Measurements from ENCODE around the gene PHACTR1.

The PHACTR1 gene

GRCh38 chr6:12798326-12798725 lies 81.8 kb downstream of the PHACTR1 start:
- no peak for ATAC-seq
- TF ChIP-seq SNAI2 (CRISPR knock-in tag; IDR thresholded peaks at IDR 0.05) (no peak), ZFP30 (CRISPR knock-in tag; IDR thresholded peaks at IDR 0.05) (no peak), ARNTL (CRISPR knock-in tag; IDR thresholded peaks at IDR 0.05; ENCODE audit: borderline replicate concordance, low read depth) (no peak), ISL1 (CRISPR knock-in tag; IDR thresholded peaks at IDR 0.05) (no peak), TOX (CRISPR knock-in tag; IDR thresholded peaks at IDR 0.05; ENCODE audit: borderline replicate concordance) (no peak), ZFP3 (CRISPR knock-in tag; IDR thresholded peaks at IDR 0.05) (no peak), ZNF70 (CRISPR knock-in tag; IDR thresholded peaks at IDR 0.05) (no peak), OSR1 (CRISPR knock-in tag; IDR thresholded peaks at IDR 0.05) (no peak), TCF4 (CRISPR knock-in tag; IDR thresholded peaks at IDR 0.05; ENCODE audit: borderline replicate concordance) (no peak), CSRNP3 (CRISPR knock-in tag; IDR thresholded peaks at IDR 0.05) (no peak), RARB (CRISPR knock-in tag; IDR thresholded peaks at IDR 0.05) (no peak), GLIS3 (CRISPR knock-in tag; IDR thresholded peaks at IDR 0.05) (no peak), ZNF8 (CRISPR knock-in tag; IDR thresholded peaks at IDR 0.05) (no peak), TSHZ2 (CRISPR knock-in tag; IDR thresholded peaks at IDR 0.05) (no peak), CREB5 (CRISPR knock-in tag; IDR thresholded peaks at IDR 0.05; ENCODE audit: low read depth) (no peak), PPARA (CRISPR knock-in tag; IDR thresholded peaks at IDR 0.05; ENCODE audit: borderline replicate concordance) (no peak), CSDC2 (CRISPR knock-in tag; IDR thresholded peaks at IDR 0.05) (no peak)
- TF ChIP-seq, protein P1, sequence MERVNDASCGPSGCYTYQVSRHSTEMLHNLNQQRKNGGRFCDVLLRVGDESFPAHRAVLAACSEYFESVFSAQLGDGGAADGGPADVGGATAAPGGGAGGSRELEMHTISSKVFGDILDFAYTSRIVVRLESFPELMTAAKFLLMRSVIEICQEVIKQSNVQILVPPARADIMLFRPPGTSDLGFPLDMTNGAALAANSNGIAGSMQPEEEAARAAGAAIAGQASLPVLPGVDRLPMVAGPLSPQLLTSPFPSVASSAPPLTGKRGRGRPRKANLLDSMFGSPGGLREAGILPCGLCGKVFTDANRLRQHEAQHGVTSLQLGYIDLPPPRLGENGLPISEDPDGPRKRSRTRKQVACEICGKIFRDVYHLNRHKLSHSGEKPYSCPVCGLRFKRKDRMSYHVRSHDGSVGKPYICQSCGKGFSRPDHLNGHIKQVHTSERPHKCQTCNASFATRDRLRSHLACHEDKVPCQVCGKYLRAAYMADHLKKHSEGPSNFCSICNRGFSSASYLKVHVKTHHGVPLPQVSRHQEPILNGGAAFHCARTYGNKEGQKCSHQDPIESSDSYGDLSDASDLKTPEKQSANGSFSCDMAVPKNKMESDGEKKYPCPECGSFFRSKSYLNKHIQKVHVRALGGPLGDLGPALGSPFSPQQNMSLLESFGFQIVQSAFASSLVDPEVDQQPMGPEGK (CRISPR knock-in tag; IDR thresholded peaks at IDR 0.05; ENCODE audit: borderline replicate concordance), result no peak
- TF ChIP-seq, protein P2, sequence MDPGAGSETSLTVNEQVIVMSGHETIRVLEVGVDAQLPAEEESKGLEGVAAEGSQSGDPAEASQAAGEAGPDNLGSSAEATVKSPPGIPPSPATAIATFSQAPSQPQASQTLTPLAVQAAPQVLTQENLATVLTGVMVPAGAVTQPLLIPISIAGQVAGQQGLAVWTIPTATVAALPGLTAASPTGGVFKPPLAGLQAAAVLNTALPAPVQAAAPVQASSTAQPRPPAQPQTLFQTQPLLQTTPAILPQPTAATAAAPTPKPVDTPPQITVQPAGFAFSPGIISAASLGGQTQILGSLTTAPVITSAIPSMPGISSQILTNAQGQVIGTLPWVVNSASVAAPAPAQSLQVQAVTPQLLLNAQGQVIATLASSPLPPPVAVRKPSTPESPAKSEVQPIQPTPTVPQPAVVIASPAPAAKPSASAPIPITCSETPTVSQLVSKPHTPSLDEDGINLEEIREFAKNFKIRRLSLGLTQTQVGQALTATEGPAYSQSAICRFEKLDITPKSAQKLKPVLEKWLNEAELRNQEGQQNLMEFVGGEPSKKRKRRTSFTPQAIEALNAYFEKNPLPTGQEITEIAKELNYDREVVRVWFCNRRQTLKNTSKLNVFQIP (CRISPR knock-in tag; IDR thresholded peaks at IDR 0.05; ENCODE audit: borderline replicate concordance, low read depth), result no peak

- no peak for TF ChIP-seq SNAI2 (CRISPR knock-in tag; IDR thresholded peaks at IDR 0.05)
- no peak for TF ChIP-seq GLIS3 (CRISPR knock-in tag; IDR thresholded peaks at IDR 0.05)
- TF ChIP-seq ZC3H10 (CRISPR knock-in tag; IDR thresholded peaks at IDR 0.05), result no peak
- TF ChIP-seq ISL1 (CRISPR knock-in tag; IDR thresholded peaks at IDR 0.05), result no peak
- no peak for TF ChIP-seq ZFP3 (CRISPR knock-in tag; IDR thresholded peaks at IDR 0.05)
- TF ChIP-seq ESRRG (CRISPR knock-in tag; IDR thresholded peaks at IDR 0.05), result no peak
- ATAC-seq, result no peak
These were observed 83.6 kb downstream of the PHACTR1 start for GRCh38 chr6:12800120-12800519.

DNA sequence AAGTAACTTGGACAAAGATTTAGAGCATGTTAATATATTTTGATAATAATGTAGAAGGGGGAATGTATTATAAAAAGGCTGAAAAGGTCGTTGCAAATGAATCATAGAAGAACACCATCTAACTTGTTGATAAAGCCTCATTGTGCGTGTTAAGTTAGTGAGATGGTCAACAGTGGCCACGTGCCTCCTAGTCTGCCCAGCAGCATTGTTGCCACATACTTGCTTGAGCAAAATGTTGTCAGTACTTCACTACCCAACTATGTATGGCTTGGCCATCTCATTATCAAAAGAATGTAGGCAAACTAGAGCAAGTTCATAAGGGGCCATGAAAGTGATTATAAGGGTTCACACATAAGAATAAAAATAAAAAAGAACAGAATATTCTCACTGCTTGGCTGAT lies 84.6 kb downstream of the PHACTR1 start:
- no peak for ATAC-seq
- TF ChIP-seq GLIS3 (CRISPR knock-in tag; IDR thresholded peaks at IDR 0.05) (no peak), TSHZ2 (CRISPR knock-in tag; IDR thresholded peaks at IDR 0.05) (no peak), TCF4 (CRISPR knock-in tag; IDR thresholded peaks at IDR 0.05; ENCODE audit: borderline replicate concordance) (no peak), ISL1 (CRISPR knock-in tag; IDR thresholded peaks at IDR 0.05) (no peak), BACH2 (CRISPR knock-in tag; IDR thresholded peaks at IDR 0.05; ENCODE audit: borderline replicate concordance) (no peak), CREB5 (CRISPR knock-in tag; IDR thresholded peaks at IDR 0.05; ENCODE audit: low read depth) (no peak), CSRNP3 (CRISPR knock-in tag; IDR thresholded peaks at IDR 0.05) (no peak), ZNF70 (CRISPR knock-in tag; IDR thresholded peaks at IDR 0.05) (no peak), OSR1 (CRISPR knock-in tag; IDR thresholded peaks at IDR 0.05) (no peak), CSDC2 (CRISPR knock-in tag; IDR thresholded peaks at IDR 0.05) (no peak)

Measured in SK-N-SH treated with all-trans-retinoic acid at 6 μM for 48 hours (cell line).